A673 (cell line): ENCODE results near the gene C3orf20.

Source experiments
- CTCF ChIP-seq: fragments of 300-800, 200-600 bp; sonication (generic); conservative IDR thresholded peaks from 2 replicates; pipeline ENCODE4 v1.5.1; 2017; ENCODE audit warnings: low read depth, mild to moderate bottlenecking, antibody characterized with exemption, low read length, moderate library complexity, mixed read lengths
- EZH2 ChIP-seq: fragments of 200-600 bp; sonication (generic); IDR thresholded peaks from 2 replicates; pipeline ENCODE4 v1.6.1; 2017; ENCODE audit warnings: borderline replicate concordance, low read depth, mild to moderate bottlenecking, mixed read lengths, antibody characterized with exemption, low read length; ENCODE audit not compliant: poor library complexity, severe bottlenecking

- TF ChIP-seq EZH2 (no peak), CTCF (no peak)
Measured at GRCh38 chr3:14646131-14646573, 28.8 kb upstream of the C3orf20 start.
